ENCODE data around the gene OXLD1. TPM values are rescaled to one million over a fixed set of nuclear protein-coding genes. Genes with fewer than 3 reads are reported as not detected.

OXLD1 gene
- total RNA-seq, 1 experiment from 2014 or later = 75.9 TPM

DNA sequence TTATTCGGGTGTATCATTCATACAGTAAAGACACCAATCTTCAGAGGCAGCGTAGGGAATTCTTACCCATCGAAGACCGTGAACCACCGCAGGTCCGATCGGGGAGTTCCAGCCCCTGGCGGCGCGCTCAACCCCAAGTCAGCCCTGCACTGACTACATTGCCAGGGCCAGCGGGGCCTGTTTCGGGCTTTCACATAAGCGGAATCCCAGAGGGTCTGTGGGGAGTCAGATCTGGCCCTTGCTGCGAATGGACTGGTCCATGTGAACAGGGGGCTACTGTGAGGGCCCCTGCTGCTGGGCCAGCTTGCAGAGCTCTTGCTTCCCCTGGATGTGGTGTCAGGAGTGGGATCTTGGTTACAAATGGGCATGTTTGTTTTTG is 17.7 kb downstream of the OXLD1 start:
- Histone ChIP-seq H3K4me2 (ENCODE audit: low read length) (no peak overlapping the region), H3K4me3 (replicated peaks in 1 of 2; ENCODE audit: low read depth in 1 of 2, low read length in 2 of 2) (no peak overlapping the region)

More for the DNA sequence above, 17.7 kb downstream of the OXLD1 start:
- Histone ChIP-seq H3K4me1 (ENCODE audit: control insufficient read depth in 1 of 2, insufficient read depth in 2 of 2, low read length in 2 of 2) (peaks cover 7 to 19% of the 10 kb centered on the region in 2 experiments; a peak in 3 of 4 replicates), H3K79me2 (ENCODE audit: insufficient read depth, low read length) (no peaks in the 10 kb centered on the region), H3K27me3 (ENCODE audit: insufficient read depth, low read length) (no peaks in the 10 kb centered on the region), H3K9me3 (ENCODE audit: control insufficient read depth in 1 of 2, insufficient read depth in 1 of 2, low read depth in 1 of 2, low read length in 2 of 2) (peaks cover 0 to 5% of the 10 kb centered on the region in 2 experiments; a peak in 1 of 4 replicates), H3K36me3 (ENCODE audit: control insufficient read depth in 1 of 2, insufficient read depth in 2 of 2, low read length in 2 of 2) (no peaks in the 10 kb centered on the region), H3K27ac (ENCODE audit: low read depth, low read length) (no peak overlapping the region), H4K20me1 (ENCODE audit: insufficient read depth) (no peaks in the 10 kb centered on the region), H2AFZ (ENCODE audit: low read depth, low read length, poor library complexity, severe bottlenecking) (no peak overlapping the region), H3K9me2 (ENCODE audit: insufficient read depth) (no peaks in the 10 kb centered on the region), H3K9ac (ENCODE audit: low read length) (no peak overlapping the region)
- DNase-seq (ENCODE audit: low read depth, low spot score) = no peak
- no peak for ATAC-seq
- ChIA-PET RAD21 (ENCODE audit: low non-redundant PET in 1 of 2, low total read pairs in 2 of 2, uncharacterized antibody in 2 of 2, unreplicated experiment in 2 of 2) (no interaction called here), POLR2A (no interaction called here), CTCF (no interaction called here)
- no TSS peak for BruUV-seq (replicated peaks)
- intact Hi-C loops (cut with micrococcal nuclease) = no loop called here
- TF ChIP-seq RAD21 (IDR thresholded peaks at IDR 0.05; ENCODE audit: low read depth) (no peak), EZH2 (IDR thresholded peaks at IDR 0.05) (no peak), SIN3A (IDR thresholded peaks at IDR 0.05; ENCODE audit: low read depth) (no peak), CBX3 (IDR thresholded peaks at IDR 0.05; ENCODE audit: low read depth) (no peak), CEBPB (IDR thresholded peaks at IDR 0.05; ENCODE audit: low read depth) (no peak), EZH2phosphoT487 (IDR thresholded peaks at IDR 0.05; ENCODE audit: borderline replicate concordance) (no peak), YY1 (IDR thresholded peaks at IDR 0.05; ENCODE audit: extremely low read depth, insufficient replicate concordance, low read depth, low read length) (no peak), ZFX (IDR thresholded peaks at IDR 0.05) (no peak), POLR2A (IDR thresholded peaks at IDR 0.05; ENCODE audit: borderline replicate concordance, extremely low read depth, insufficient read depth, insufficient read length) (no peak), SRF (IDR thresholded peaks at IDR 0.05; ENCODE audit: low read depth) (no peak), ELF1 (IDR thresholded peaks at IDR 0.05; ENCODE audit: borderline replicate concordance, low read depth) (no peak), FOSL1 (IDR thresholded peaks at IDR 0.05; ENCODE audit: low read depth) (no peak)
- TF ChIP-seq, protein P1, sequence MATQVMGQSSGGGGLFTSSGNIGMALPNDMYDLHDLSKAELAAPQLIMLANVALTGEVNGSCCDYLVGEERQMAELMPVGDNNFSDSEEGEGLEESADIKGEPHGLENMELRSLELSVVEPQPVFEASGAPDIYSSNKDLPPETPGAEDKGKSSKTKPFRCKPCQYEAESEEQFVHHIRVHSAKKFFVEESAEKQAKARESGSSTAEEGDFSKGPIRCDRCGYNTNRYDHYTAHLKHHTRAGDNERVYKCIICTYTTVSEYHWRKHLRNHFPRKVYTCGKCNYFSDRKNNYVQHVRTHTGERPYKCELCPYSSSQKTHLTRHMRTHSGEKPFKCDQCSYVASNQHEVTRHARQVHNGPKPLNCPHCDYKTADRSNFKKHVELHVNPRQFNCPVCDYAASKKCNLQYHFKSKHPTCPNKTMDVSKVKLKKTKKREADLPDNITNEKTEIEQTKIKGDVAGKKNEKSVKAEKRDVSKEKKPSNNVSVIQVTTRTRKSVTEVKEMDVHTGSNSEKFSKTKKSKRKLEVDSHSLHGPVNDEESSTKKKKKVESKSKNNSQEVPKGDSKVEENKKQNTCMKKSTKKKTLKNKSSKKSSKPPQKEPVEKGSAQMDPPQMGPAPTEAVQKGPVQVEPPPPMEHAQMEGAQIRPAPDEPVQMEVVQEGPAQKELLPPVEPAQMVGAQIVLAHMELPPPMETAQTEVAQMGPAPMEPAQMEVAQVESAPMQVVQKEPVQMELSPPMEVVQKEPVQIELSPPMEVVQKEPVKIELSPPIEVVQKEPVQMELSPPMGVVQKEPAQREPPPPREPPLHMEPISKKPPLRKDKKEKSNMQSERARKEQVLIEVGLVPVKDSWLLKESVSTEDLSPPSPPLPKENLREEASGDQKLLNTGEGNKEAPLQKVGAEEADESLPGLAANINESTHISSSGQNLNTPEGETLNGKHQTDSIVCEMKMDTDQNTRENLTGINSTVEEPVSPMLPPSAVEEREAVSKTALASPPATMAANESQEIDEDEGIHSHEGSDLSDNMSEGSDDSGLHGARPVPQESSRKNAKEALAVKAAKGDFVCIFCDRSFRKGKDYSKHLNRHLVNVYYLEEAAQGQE (IDR thresholded peaks at IDR 0.05; ENCODE audit: low read depth) = no peak
- TF ChIP-seq, protein P2, sequence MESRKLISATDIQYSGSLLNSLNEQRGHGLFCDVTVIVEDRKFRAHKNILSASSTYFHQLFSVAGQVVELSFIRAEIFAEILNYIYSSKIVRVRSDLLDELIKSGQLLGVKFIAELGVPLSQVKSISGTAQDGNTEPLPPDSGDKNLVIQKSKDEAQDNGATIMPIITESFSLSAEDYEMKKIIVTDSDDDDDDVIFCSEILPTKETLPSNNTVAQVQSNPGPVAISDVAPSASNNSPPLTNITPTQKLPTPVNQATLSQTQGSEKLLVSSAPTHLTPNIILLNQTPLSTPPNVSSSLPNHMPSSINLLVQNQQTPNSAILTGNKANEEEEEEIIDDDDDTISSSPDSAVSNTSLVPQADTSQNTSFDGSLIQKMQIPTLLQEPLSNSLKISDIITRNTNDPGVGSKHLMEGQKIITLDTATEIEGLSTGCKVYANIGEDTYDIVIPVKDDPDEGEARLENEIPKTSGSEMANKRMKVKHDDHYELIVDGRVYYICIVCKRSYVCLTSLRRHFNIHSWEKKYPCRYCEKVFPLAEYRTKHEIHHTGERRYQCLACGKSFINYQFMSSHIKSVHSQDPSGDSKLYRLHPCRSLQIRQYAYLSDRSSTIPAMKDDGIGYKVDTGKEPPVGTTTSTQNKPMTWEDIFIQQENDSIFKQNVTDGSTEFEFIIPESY (IDR thresholded peaks at IDR 0.05; ENCODE audit: extremely low read depth, insufficient replicate concordance, low read length) = no peak
- TF ChIP-seq, protein P3, sequence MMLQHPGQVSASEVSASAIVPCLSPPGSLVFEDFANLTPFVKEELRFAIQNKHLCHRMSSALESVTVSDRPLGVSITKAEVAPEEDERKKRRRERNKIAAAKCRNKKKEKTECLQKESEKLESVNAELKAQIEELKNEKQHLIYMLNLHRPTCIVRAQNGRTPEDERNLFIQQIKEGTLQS (IDR thresholded peaks at IDR 0.05) = no peak
- TF ChIP-seq, protein P4, sequence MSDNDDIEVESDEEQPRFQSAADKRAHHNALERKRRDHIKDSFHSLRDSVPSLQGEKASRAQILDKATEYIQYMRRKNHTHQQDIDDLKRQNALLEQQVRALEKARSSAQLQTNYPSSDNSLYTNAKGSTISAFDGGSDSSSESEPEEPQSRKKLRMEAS (IDR thresholded peaks at IDR 0.05) = no peak

All from HCT116 (cell line).